GM10248 (cell line): ENCODE data around the gene KIF16B.
"Not testable (repeated sequence)": the region's sequence is repeated elsewhere in the genome, so short reads cannot be mapped to it uniquely, and the experiment has no call there.

Source experiments
- CTCF ChIA-PET: fragments of 300-600 bp; sonication (Branson Sonifier 250); formaldehyde crosslinking; extraction: SDS; loops from one replicate; lab custom pipeline; 2021; ENCODE audit warnings: antibody characterized with exemption; lab: Yijun Ruan, JAX
- POLR2A ChIA-PET: fragments of 350-650 bp; sonication (Branson Sonifier 250); formaldehyde crosslinking; extraction: SDS; loops from one replicate; lab custom pipeline; 2020; ENCODE audit warnings: antibody characterized with exemption; lab: Yijun Ruan, JAX
- DNase-seq: peaks from one replicate; pipeline ENCODE4 v3.0.0; 2012; ENCODE audit errors: extremely low spot score
- CTCF ChIP-seq: IDR thresholded peaks from 2 replicates; pipeline ENCODE4 v1.5.1; 2012; ENCODE audit warnings: mild to moderate bottlenecking, low read depth; ENCODE audit errors: extremely low read depth, missing control alignments, control extremely low read depth

KIF16B gene

DNA sequence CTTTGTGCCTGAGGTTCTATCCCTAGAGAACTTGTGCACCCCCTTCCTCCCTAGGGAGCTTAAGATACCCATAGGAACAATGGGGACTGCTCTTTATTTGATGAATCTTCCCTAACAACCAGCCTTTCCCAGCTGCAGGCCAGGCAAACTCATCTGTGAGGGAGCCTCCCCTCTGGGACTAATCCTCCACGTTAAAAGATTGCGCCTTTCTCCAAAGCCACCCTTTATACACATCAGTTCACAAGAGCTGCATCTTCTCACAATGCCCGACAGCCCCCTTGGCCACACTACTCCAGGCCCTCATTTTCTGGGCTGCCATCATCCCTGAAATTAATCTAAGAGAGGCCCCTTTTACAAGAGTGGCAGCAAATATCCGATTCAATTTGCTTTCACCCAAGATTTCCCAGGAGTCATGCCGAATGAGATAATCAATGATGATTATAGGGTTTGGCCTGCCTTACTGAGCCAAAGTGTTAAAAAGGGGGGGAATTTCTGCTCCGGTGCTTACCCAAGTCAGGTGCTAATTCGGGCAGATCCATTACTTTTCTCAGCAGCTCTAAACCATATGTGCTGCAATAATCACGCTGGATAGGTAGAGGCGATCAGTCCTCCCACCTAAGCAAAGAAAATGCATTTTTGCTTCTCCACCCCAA lies 336.5 kb downstream of the KIF16B start:
- POLR2A ChIA-PET: no interaction called here
- TF ChIP-seq CTCF: no peak
- CTCF ChIA-PET: no interaction called here
- DNase-seq: no peak

DNA sequence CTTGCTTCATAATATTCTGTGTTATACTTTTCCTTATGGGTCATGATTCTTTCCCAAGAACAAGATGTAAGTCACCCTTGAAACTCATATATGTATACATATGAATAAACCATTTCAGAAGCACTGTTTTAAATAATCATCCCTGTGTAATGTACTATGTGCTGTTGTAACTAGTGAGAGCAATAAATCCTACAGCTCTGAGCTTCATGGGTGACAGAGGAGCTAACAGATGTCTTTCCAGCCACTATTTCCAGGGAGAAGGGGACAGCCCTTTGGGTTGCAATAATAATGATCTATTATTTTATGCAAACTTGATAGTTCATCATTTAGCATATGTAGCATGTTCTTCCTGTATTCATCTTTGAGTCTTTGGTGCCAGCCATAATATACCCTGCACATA lies 342.8 kb downstream of the KIF16B start:
- CTCF ChIA-PET: interaction anchor here (1.1 to 1.3 kb wide), 2 partner anchors 12 to 245 kb away, joined by 3 read pairs; no protein-coding TSS in a partner anchor
- no peak for DNase-seq
- no peak for TF ChIP-seq CTCF
- POLR2A ChIA-PET: no interaction called here

DNA sequence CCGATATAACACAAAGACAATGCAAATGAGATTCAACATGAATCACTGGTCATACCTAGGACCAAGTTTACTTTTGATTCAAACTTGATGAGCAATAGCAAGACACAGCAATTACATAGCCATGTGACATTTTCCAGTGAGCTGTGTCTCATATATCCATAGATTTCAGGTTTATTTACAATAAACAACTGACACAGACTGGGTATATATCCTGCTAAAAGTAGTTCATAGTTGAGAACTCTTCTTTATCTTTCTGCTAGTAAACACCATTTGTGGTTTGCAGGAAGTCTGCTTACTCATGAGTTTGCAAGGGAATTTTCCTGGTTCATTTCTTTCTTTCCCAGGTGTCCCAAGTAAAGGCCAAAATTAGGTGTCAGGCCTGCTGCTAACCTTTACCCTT lies 343.4 kb downstream of the KIF16B start:
- POLR2A ChIA-PET: no interaction called here
- no peak for DNase-seq
- CTCF ChIA-PET: interaction anchor here (1.1 kb wide), 1 partner anchor 246 kb away, joined by 3 read pairs; no protein-coding TSS in a partner anchor
- no peak for TF ChIP-seq CTCF

DNA sequence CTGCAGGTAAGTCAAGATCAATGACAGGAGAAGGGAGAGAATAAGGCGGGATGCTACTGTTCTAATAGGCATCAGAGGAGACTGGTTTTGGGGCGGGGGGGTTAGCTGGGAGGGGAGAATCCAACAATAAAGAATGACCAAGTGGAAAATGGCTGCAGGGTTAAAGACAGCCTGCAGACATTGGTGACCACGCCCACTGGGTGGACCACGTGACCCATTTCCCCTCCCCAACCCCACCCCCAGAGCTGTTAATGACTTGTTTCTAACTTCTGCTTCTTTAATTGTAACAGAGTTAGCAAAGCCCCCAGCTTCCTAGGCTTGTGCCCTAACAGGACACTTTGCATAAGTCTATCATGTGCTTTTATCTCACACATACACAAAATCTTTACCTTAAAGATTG lies 344.5 kb downstream of the KIF16B start:
- ChIA-PET CTCF (no interaction called here), POLR2A (no interaction called here)
- no peak for TF ChIP-seq CTCF
- no peak for DNase-seq

DNA sequence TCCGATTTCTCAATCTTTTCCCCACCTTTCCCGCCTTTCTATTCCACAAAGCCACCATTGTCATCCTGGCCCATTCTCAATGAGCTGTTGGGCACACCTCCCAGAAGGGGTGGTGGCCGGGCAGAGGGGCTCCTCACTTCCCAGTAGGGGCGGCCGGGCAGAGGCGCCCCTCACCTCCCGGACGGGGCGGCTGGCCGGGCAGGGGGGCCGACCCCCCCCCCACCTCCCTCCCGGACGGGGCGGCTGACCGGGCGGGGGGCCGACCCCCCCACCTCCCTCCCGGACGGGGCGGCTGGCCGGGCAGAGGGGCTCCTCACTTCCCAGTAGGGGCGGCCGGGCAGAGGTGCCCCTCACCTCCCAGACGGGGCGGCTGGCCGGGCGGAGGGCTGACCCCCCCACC lies 346.3 kb downstream of the KIF16B start:
- POLR2A ChIA-PET, CTCF ChIA-PET: not testable (repeated sequence)

DNA sequence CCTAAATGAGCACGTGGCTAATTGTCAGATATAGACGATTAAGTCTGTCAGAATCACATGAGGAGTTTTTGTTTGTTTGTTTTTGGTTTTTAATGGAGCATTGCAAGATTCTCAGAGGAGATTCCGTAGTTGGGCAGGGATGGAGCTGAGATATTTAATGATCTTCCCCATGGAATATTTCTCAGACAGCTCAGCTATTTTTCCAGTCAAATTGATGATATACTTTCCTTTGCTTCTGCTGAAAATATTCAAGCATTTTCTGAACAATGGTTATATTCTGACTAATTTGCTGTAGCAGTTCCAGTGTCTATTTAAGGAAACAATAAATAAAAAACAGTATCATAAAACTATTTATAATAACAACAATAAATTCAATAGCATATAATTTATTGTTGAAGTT lies 348.4 kb downstream of the KIF16B start:
- TF ChIP-seq CTCF: no peak
- no peak for DNase-seq
- ChIA-PET CTCF (no interaction called here), POLR2A (no interaction called here)

More for the DNA sequence above, 346.3 kb downstream of the KIF16B start:
- DNase-seq: not testable (repeated sequence)

DNA sequence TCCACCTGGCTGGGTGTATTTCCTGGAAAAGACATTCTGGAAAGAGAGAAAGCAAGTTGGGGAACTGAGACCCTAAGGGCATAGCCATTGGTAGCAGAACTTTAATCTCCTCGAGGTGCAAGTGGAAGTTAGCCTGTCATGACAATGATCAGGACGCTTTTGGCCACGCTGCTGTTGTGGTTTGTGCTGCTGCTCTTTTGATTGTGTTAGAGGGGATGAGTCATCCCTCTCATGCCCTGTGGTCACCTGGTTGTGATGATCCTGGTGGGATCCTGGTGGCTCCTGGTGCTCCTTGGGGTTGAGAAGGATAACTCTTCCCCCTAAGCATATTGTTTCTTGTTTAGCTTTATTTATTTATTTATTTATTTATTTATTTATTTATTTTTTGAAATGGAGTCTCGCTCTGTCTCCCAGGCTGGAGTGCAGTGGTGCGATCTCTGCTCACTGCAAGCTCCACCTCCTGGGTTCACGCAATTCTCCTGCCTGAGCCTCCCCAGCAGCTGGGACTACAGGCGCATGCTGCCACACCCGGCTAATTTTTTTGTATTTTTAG lies 350.3 kb downstream of the KIF16B start:
- CTCF ChIA-PET: interaction anchor here (1.2 to 2.1 kb wide), 2 partner anchors 11 to 22 kb away, joined by 3 to 6 read pairs; no protein-coding TSS in a partner anchor
- no peak for DNase-seq
- TF ChIP-seq CTCF: no peak
- POLR2A ChIA-PET: no interaction called here
